T follicular helper cell (primary cell): Measurements from ENCODE around the gene PPARA.

Experiments used
- DNase-seq: peaks from one replicate; pipeline ENCODE4 v3.0.0-alpha.2; 2020; ENCODE audit warnings: low read depth

PPARA gene

DNA sequence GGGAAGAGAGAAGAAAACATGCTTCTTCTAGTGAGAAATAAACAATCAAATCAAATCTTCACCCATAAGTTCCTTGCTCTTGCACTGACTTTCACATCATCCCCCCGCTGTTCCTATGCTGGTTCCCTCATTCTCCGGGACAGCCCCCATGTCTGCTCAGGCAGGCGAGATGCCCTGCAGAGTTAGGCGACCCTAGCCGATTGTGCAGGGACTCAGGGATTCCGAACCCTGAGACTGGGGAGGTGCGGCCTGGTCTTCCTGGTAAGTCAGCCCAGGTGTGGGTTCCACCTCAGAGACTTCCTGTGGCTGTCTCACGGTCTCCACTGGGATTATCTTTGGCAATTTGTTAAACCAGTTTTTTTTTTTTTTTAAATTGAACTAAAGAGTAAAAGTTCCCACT lies 124.1 kb downstream of the PPARA start:
- DNase-seq: no peak

GRCh38 chr22:46275455-46276122 lies 125.3 kb downstream of the PPARA start:
- DNase-seq: no peak

GRCh38 chr22:46276563-46276962 lies 126.2 kb downstream of the PPARA start:
- DNase-seq: no peak

GRCh38 chr22:46278656-46279645 lies 128.6 kb downstream of the PPARA start:
- no peak for DNase-seq

DNA sequence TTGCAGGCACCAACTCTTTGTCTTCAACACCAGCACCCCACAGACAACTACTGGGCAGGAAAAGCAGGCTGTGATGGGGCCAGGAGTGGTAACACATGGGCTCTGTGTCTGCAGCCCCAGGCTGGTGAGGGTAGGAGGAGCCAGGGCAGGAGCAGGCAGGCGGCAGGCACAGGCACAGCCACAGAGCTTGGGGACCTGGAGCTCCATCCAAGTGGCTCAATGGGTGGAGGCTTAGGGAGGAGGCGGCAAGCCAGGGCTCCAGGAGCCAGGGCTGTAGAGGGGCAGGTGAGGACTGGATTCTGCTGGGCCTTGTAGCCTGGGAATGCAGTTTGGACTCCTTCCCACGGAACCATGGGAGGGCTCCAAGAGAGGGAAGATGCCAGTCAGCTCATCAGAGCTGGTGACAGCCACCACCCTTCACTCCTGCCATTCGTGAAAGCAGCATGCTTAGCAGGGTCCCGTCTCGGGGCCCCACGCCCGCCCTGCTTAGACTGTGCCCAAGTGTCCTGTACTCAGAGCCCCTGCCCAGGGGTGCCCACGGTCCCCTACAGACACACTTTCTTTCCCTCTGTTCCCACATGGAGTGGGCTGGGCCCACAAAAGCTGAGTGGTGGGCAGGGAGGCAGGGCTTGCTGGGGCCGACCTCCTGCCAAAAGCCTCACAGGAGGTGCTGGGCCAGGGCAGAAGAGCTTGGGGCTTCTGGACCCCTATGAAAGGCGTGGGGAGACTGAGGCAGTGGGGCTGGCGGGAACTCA lies 129.9 kb downstream of the PPARA start:
- no peak for DNase-seq

DNA sequence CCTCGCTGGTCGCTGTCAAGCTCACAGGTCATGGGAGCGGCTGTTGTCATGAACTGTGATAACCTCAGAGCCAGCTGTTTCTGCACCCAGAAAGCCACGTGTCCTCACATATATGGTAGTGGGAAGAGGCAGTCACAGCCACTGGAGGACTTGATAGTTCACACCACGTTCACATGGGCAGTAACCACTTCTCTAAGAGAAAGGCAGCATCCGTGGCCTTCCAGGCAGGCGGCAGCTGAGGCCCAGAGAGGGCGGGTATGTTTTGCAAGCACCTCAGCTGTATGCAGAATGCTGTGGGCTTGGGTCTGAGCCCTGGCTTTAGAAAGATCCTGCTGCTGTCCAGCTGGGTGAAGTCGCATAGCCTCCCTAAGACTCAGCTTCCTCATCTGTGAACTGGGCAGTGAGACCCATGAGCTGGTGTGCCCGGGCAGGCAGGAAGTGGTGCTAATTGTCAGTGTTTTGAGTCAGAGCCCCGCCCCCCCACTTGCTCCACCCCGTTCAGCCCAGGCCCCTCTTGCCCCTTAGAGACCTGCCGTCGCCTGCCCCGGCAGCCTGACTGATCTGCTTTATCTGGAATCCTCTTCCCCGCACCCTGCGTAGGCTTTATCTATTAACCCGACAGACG lies 130.8 kb downstream of the PPARA start:
- DNase-seq: no peak

DNA sequence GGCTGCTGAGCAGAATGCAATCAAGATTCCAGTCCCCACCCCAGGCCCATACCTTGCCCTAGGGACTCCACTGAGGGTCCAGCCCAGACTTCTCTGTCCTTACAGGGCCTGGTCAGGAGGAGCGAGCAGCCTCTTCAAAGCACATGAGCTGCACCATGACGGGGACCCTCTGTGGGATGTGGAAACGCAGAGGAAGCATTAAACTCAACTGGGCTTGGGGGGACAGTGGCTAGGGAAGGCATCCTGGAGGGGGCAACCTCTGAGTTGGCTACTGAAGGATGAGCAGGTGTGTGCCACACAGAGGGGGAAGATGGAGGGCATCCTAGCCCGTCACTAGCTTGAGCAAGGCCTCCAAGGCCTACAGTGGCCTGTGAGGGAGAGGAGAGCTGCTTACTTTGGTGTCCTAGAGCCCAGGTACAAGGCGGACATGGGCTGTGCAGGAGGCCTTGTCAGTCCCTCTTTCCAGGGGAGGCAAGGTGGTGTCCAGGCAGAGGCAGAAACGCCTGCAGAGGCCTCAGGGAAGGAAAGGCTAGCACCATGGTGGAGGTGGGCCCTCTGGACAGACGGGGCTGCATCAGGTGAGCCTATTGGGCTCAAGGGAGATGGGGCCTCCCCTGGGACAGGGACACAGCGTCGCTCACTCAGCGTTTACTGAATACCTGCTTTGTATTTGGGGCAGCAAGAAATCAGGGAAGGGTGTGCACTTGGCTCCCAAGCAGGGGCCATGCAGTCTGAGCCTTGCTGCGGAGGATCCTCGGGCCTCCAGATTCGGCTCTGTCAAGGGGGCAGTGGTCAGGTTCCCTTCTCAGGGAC lies 131.7 kb downstream of the PPARA start:
- no peak for DNase-seq

GRCh38 chr22:46286006-46286405 lies 135.7 kb downstream of the PPARA start:
- no peak for DNase-seq

DNA sequence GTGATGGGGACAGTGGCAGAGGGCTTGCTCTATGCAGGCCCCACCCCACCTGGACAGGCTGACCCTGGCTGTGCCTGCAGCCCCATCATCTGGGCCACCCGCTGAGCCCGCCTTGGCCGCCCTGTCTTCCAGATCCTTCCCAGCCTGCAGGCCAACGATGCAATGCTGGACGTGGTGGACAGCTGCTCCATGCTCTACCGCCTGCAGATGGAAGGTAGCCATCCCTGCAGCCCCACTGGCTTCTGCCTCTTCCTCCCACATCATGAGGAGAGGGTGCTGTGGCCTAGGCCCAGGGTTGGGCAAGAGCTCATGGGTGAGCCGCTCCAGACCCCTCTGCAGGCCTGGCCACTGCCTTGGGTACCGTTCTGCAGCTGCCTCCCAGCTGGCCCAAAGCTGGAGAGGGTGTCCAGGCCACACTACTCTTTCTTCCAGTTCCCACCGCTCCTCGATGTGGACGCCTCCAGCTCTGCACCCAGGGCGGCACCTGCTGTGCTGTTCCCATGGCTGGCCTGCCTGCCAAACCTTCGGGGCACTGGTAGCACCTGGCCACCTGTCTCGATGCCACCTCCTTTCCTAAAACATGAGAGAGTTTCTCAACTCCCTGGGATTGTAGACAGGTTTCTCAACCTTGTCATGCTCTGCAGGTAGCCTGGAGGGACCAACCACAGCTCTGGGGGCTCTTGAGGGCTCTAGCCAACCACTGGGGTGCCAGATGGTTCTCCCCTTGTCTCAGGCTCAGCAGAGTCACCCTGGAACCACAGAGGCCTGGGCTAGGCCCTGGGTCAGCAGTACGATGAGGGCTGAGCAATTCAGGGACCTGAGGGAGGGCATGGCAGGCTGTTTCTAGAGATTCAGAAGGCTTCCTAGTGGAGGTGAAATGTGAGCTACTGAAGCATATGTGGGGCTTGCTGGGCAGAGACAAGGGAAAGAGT lies 136.9 kb downstream of the PPARA start:
- no peak for DNase-seq

- DNase-seq: no peak
These were observed 137.8 kb downstream of the PPARA start for GRCh38 chr22:46287873-46288751.

GRCh38 chr22:46288846-46289243 lies 138.5 kb downstream of the PPARA start:
- DNase-seq: no peak

DNA sequence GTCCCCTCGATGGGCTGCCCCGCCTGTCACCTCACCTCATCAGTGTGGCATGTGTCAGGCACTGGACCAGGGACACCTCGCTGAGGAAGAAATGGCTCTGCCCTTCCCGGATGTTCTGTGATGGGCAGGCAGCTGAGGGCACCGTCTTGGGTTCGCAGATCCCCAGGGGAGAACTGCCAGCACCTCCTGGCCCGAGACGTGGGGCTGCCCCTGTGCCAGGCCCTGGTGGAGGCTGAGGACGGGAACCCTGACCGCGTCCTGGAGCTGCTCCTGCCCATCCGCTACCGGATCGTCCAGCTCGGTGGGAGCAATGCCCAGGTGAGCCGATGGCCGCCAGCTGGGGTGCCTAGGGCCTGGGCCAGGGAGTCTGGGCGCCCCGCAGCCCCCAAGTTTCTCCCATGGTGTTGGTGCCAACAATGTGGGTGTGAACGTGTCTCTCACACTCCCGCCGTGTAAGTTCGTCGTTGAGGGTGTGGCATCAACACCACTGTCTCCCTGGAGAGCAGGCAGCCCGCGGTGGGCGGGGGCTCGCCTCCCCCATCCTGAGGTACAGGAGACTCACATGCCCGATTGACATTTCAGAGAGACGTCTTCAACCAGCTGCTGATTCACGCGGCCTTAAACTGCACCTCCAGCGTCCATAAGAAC lies 139.0 kb downstream of the PPARA start:
- DNase-seq: no peak

DNA sequence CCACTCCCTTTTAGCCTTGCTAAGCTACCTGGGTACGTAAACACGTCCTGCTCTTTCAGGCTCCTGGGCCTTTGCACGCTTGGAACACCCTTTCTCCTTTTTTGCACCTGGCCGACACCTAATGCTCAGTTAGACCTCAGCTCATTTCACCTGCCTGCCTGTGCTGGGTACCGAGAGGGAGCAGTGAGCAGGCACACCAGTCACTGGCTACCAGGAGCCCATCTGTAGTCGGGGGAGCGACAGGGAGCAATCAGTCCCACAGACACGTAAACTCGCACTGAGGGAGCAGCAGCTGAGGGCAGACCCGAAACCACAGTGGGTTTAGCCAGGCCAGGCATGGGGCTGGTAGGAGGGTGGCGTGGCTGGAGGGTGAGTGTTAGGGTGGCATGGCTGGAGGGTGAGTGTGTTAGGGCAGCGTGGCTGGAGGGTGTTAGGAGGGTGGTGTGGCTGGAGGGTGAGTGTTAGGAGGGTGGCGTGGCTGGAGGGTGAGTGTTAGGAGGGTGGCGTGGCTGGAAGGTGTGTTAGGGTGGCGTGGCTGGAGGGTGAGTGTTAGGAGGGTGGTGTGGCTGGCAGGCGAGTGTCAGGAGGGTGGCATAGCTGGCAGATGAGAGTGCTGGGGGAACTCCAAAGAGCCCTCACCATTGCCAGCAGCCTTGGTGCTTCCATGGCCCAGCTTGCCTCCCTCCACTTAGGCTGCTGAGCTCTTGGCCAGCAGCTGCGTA lies 140.0 kb downstream of the PPARA start:
- DNase-seq: no peak

DNA sequence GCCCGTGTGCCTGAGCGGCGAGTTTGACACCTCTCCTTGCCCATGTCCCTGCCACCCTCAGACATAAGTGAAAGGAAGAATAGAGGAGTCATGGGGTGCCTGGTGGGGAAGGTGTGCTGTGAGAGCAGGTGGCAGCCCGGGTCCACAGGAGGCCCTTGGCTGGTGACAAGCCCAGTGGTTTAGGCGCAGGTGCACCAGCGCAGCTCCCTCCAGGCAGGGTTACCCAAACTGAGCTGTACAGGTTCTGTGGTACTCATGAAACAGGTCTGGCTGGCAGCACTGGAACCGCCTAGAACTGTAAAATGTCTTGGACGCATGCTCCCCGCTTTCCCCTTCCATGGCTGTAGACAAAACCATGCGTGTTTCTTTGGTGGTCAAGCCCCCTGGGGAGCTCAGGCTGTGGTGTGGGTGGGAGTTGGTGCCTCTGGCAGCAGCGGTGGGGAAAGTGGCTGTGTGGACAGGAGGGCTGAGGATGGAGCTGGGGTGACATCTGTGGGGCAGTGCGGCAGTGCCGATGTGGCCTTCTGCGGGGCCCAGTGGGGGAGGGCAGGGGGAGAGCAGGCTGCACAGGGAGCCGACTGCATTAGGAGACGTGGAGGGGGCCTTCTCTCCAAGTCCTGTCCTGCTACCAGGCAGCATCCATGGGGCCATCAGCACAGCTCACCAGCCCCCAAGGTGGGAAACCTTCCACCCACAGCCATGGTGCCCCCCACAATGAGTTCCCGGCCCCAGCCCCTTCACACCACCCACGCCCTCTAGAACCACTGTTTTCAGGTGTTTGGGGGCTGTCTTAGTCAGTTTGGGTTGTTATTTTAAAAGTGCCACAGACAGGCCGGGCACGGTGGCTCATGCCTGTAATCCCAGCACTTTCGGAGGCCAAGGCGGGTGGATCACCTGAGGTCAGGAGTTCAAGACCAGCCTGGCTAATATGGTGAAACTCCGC lies 140.8 kb downstream of the PPARA start:
- no peak for DNase-seq

DNA sequence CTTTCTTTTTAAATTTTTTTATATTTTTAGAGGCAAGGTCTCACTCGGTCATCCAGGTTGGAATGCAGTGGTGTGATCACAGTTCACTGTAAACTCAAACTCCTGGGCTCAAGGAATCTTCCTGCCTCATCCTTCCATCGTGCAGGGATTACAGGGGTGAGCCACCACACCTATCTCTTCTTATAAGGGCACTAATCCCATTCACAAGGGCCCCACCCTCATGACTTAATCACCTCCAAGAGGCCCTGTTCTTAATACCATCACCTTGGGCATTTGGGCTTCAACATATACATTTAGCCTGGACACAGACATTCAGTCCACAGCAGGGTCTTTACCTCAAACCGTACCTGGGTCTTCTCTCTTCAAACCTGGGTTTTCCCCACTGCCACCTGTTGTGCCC lies 141.8 kb downstream of the PPARA start:
- no peak for DNase-seq

- DNase-seq: no peak
These were observed 142.4 kb downstream of the PPARA start for GRCh38 chr22:46292732-46293131.
